Breast epithelium (tissue), 4 donors: Measurements from ENCODE around the gene EGFL7. TPM values are rescaled to one million over a fixed set of nuclear protein-coding genes. Genes with fewer than 3 reads are reported as not detected.

Experiments used
- DNase-seq, 2 donors: peaks; one replicate each; pipeline ENCODE4 v3.0.0-alpha.2; 2019; ENCODE audit warnings: low spot score in 2 of 2
- H3K27ac ChIP-seq, 2 donors: fragments of 200-600 bp; sonication (generic) in 1 of 2; one replicate each; pipeline ENCODE4 v1.5.1; 2016 to 2019; ENCODE audit warnings: mild to moderate bottlenecking in 1 of 2
- H3K27me3 ChIP-seq, 2 donors: fragments of 200-600 bp; sonication (generic) in 1 of 2; one replicate each; pipeline versions ENCODE4 v1.5.1 to v1.6.0; 2017 to 2019; ENCODE audit warnings: control low read depth in 1 of 2, mild to moderate bottlenecking in 1 of 2
- H3K36me3 ChIP-seq: fragments of 200-600 bp; one replicate; pipeline ENCODE4 v1.5.1; 2019
- H3K4me1 ChIP-seq, 2 donors: fragments of 200-600 bp; sonication (generic); one replicate each; pipeline ENCODE4 v1.5.1; 2016 to 2019; ENCODE audit warnings: control low read depth in 1 of 2
- H3K4me3 ChIP-seq, 3 donors: fragments of 200-600 bp; sonication (generic); 1 replicate in 2 of 3; 2 replicates in 1 of 3; pipeline ENCODE4 v1.5.1; 2016 to 2019; ENCODE audit warnings: mild to moderate bottlenecking in 3 of 3, moderate library complexity in 2 of 3
- H3K9me3 ChIP-seq, 2 donors: fragments of 200-600 bp; sonication (generic) in 1 of 2; one replicate each; pipeline ENCODE4 v1.5.1; 2016 to 2019; ENCODE audit warnings: control low read depth in 1 of 2
- CTCF ChIP-seq, 3 donors: fragments of 450-650 bp; IDR thresholded peaks; one replicate each; pipeline ENCODE4 v1.5.1; 2016 to 2017; ENCODE audit warnings: antibody characterized with exemption in 3 of 3, mild to moderate bottlenecking in 3 of 3, moderate library complexity in 3 of 3
- POLR2A ChIP-seq: fragments of 450-650 bp; IDR thresholded peaks from one replicate; pipeline ENCODE4 v1.6.1; 2016; ENCODE audit warnings: antibody characterized with exemption, mild to moderate bottlenecking, moderate library complexity
- POLR2AphosphoS5 ChIP-seq, 3 donors: sonication (generic); formaldehyde crosslinking; IDR thresholded peaks; one replicate each; pipeline ENCODE4 v1.6.1; 2017; ENCODE audit warnings: antibody characterized with exemption in 3 of 3
- intact Hi-C: fragments of 100-400 bp; cut with DNase I; formaldehyde crosslinking; loops from one replicate; pipeline ENCODE4 v1.15.1; 2023; ENCODE audit warnings: low total_unique reads
- total RNA-seq, 3 donors: library from RNA; depleted of rRNA; stranded (reverse); fragments of >200 nt; gene quantifications; one replicate each; pipeline ENCODE4 v1.1.0, GENCODE V29; 2016

The EGFL7 gene
- total RNA-seq, 3 donors from 2014 or later = 48.9 to 138 (median 53.4) TPM

DNA sequence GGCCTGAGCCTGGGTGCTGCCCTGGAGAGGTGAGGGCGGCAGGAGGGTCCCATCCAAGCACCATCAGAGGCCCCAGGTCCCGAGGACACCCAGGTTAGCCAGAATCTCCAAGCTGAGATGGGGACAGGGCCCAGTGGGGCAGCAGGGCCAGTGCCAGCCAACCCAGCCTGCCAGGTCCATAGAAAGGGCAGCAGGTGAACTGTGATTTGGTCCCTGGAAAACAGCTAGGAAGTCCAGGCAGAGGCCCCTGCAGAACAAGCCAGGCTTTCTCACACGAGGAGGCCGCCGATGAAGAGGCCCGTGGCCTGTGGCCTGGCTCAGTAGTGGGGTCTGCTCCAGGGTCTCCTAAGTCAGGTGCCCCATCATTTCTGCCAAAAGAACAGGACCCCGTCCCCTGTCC is 22.5 kb downstream of the EGFL7 start:
- peak overlapping the region in 1 of 3 donors; percentile 97 for H3K4me3 ChIP-seq
- no peaks in the 10 kb centered on the region for H3K9me3 ChIP-seq
- H3K36me3 ChIP-seq = no peaks in the 10 kb centered on the region
- intact Hi-C loops = no loop called here
- TF ChIP-seq POLR2AphosphoS5 (IDR thresholded peaks at IDR 0.05) = no peak
- TF ChIP-seq CTCF (IDR thresholded peaks at IDR 0.05) = no peak
- no peak for TF ChIP-seq POLR2A
- DNase-seq = no peak
- H3K27me3 ChIP-seq = no peaks in the 10 kb centered on the region
- H3K27ac ChIP-seq = no peak overlapping the region
- peaks cover 8 to 10% of the 10 kb centered on the region in 2 donors for H3K4me1 ChIP-seq

DNA sequence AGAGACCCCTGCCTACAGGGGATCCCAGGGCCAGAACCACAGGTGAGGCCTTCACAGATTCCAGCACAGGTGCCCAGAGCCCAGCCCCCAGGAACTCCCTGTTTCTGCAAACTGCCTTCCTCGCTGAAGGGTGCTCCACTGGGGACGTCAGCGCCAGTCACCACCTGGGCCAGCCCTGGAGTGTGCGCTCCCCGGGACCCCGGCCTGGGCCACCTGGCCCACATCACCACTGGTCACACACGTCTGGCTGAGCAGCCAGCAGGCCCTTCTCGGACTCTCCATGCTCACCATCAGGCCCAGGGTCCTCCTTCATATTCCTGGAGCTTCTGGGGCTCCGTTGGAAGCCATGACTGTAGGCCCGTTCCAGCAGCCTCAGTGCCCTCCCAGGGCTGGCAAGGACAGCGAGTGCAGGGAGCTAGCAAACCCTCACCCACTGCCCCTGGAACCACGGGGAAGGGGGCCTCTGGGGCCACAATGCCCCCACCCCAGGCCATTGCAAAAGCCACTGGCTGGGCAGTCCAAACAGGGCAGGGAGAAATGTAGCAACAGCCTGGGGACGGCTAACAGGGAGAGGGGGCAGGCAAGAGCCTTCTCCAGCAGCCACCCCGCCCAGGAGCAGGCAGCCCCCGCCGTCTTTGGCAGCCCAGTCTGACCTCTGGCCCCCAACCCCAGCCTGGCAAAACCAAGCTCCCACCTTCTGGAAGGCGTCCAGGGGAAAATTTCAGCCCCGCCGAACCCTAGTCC is 23.2 kb downstream of the EGFL7 start:
- no peaks in the 10 kb centered on the region for H3K27me3 ChIP-seq
- no peak for TF ChIP-seq POLR2A
- no peak for TF ChIP-seq CTCF (IDR thresholded peaks at IDR 0.05)
- no peak for TF ChIP-seq POLR2AphosphoS5 (IDR thresholded peaks at IDR 0.05)
- peak overlapping the region in 1 of 2 donors; percentile 81 for H3K27ac ChIP-seq
- H3K9me3 ChIP-seq = no peaks in the 10 kb centered on the region
- no peak for DNase-seq
- H3K4me3 ChIP-seq = peak overlapping the region; percentile 78 to 97 (median 86)
- peaks cover 8 to 10% of the 10 kb centered on the region in 2 donors for H3K4me1 ChIP-seq
- intact Hi-C loops = no loop called here
- no peaks in the 10 kb centered on the region for H3K36me3 ChIP-seq

DNA sequence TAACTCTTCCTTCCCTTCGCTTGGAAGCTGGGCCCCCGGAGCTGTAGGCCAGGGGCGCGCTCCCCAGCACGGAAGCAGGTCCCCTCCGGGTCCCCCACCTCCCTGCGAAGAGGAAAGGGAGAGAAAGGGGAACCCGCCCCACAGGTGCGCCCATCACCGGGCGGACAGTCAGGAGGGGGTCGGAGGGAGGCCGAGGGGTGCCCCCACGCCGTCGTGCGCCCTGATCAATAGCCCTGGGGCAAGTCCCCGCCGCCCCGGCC is 23.7 kb downstream of the EGFL7 start:
- Histone ChIP-seq H3K9me3 (no peaks in the 10 kb centered on the region), H3K27ac (peak overlapping the region; percentile 81 to 87), H3K27me3 (no peaks in the 10 kb centered on the region), H3K4me3 (peak overlapping the region; percentile 78 to 97 (median 86)), H3K4me1 (peaks cover 8 to 10% of the 10 kb centered on the region in 2 donors), H3K36me3 (no peaks in the 10 kb centered on the region)
- no peak for DNase-seq
- intact Hi-C loops = no loop called here
- TF ChIP-seq POLR2AphosphoS5 (IDR thresholded peaks at IDR 0.05) = no peak
- TF ChIP-seq CTCF (IDR thresholded peaks at IDR 0.05) = no peak
- no peak for TF ChIP-seq POLR2A

DNA sequence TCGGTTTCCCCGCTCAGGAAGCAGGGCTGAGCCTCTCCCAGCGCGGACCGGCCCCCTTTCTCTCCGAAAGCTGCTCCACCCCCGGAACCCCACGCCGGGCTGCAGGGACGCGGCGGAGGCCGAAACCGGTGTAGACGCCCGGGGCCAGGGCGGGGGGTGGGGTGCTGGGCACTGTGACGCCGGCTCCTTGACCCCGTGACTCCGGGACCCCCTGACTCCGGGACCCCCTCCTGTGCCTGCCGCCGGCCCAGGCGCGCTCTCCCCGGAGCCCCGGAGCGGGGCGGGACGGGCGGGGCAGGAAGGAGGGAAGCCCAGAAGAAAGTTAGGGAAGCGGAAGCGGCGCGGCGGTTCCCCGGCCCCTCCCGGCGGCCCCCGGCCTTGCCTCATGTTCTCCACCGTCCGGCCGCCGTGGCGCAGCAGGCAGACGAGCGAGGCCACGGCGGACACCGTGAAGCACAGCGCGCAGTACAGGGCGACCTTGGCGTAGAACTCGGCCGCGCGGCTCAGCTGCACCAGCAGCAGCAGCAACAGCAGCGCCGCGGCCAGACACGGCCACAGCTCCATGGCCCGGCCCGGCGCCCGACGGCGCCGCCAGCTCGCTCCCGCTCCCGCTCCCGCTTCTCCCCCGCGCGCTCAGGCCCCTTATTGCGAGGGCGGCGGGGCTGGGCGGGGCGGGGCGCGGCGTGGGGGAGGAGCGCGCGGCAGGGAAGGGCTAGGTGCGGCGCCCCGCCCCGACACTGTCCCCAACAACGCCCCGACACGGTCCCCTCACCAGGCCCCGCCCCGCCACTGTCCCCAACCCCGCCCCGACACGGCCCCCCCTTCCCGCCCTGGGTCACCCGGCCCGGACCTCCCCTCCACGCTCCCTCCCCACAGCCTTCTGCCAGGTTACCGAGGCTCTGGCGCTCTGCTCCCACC is 24.3 kb downstream of the EGFL7 start, which contains the start of gene AGPAT2:
Gene AGPAT2 (minus strand): TSS at position 664 of the 918 bp plus-strand sequence. CDS start 100 bp downstream, at position 564.
- TF ChIP-seq POLR2AphosphoS5 (IDR thresholded peaks at IDR 0.05) = peak in 1 of 3 donors; percentile 40
- TF ChIP-seq POLR2A = no peak
- Histone ChIP-seq H3K9me3 (no peaks in the 10 kb centered on the region), H3K4me3 (peak within 1 kb of the TSS; percentile 78 to 97 (median 86)), H3K4me1 (peaks cover 8 to 10% of the 10 kb centered on the region in 2 donors), H3K27ac (peak within 1 kb of the TSS; percentile 81 to 87), H3K36me3 (no peaks in the 10 kb centered on the region), H3K27me3 (no peaks in the 10 kb centered on the region)
- intact Hi-C loops = no loop called here
- peak; percentile 55 to 79 for DNase-seq

- H3K27ac ChIP-seq = peak overlapping the region; percentile 81 to 87
- intact Hi-C loops = no loop called here
- H3K4me3 ChIP-seq = peak overlapping the region; percentile 78 to 97 (median 86)
- no peak for DNase-seq
- peaks cover 8 to 10% of the 10 kb centered on the region in 2 donors for H3K4me1 ChIP-seq
- H3K9me3 ChIP-seq = no peaks in the 10 kb centered on the region
- no peaks in the 10 kb centered on the region for H3K36me3 ChIP-seq
- TF ChIP-seq POLR2A (no peak), CTCF (IDR thresholded peaks at IDR 0.05) (no peak), POLR2AphosphoS5 (IDR thresholded peaks at IDR 0.05) (no peak)
- no peaks in the 10 kb centered on the region for H3K27me3 ChIP-seq
Observed at GRCh38 chr9:136687721-136688223, 25.1 kb downstream of the EGFL7 start.
